GM10266 (cell line): Measurements from ENCODE around the gene AURKAIP1.
A peak's percentile ranks its signal among the peaks of the same experiment; 100 is the strongest.

Source experiments
- DNase-seq: peaks from one replicate; pipeline ENCODE4 v3.0.0; 2012; ENCODE audit errors: extremely low spot score
- CTCF ChIP-seq: IDR thresholded peaks from 2 replicates; pipeline ENCODE4 v1.5.1; 2012; ENCODE audit warnings: mild to moderate bottlenecking, low read depth; ENCODE audit not compliant: control insufficient read depth, insufficient read depth; ENCODE audit errors: missing control alignments

AURKAIP1 gene

GRCh38 chr1:1345860-1346500, 29.0 kb downstream of the AURKAIP1 start:
- no peak for DNase-seq
- TF ChIP-seq CTCF, result no peak

- no peak for DNase-seq
- TF ChIP-seq CTCF, result no peak
Observed at GRCh38 chr1:1345384-1345783, 29.6 kb downstream of the AURKAIP1 start.

- peak; percentile 12 for TF ChIP-seq CTCF
- no peak for DNase-seq
Observed at GRCh38 chr1:1344655-1345361, 30.2 kb downstream of the AURKAIP1 start.

GRCh38 chr1:1343811-1344421, 31.1 kb downstream of the AURKAIP1 start:
- no peak for DNase-seq
- TF ChIP-seq CTCF, result no peak

GRCh38 chr1:1342584-1343115, 32.4 kb downstream of the AURKAIP1 start:
- no peak for DNase-seq
- no peak for TF ChIP-seq CTCF

- no peak for TF ChIP-seq CTCF
- no peak for DNase-seq
Observed at GRCh38 chr1:1342061-1342562, 32.9 kb downstream of the AURKAIP1 start.
